Measurements from ENCODE around the gene CFH. TPM values are rescaled to one million over a fixed set of nuclear protein-coding genes. Genes with fewer than 3 reads are reported as not detected.

CFH gene
- total RNA-seq, 2 donors from 2014 or later: not detected

- Histone ChIP-seq H3K4me1 (ENCODE audit: control insufficient read depth, insufficient read depth, low read length) (no peaks in the 10 kb centered on the region), H3K27ac (ENCODE audit: low read depth, low read length) (no peak overlapping the region), H3K36me3 (ENCODE audit: control insufficient read depth, insufficient read depth, low read length) (no peaks in the 10 kb centered on the region), H3K9me3 (ENCODE audit: control insufficient read depth, low read length) (no peaks in the 10 kb centered on the region), H3K27me3 (ENCODE audit: control insufficient read depth, insufficient read depth, low read length, poor library complexity, severe bottlenecking) (no peaks in the 10 kb centered on the region), H3K4me3 (ENCODE audit: low read length) (no peak overlapping the region), H3K9ac (ENCODE audit: extremely low read depth, low read length, poor library complexity, severe bottlenecking) (no peak overlapping the region)
- Mint-ChIP-seq H3K4me3 (no peak overlapping the region), H3K36me3 (ENCODE audit: low read depth) (no peaks in the 10 kb centered on the region), H3K9me3 (peaks cover 6% of the 10 kb centered on the region), H3K27ac (no peak overlapping the region), H3K27me3 (ENCODE audit: insufficient read depth) (no peaks in the 10 kb centered on the region), H3K4me1 (no peaks in the 10 kb centered on the region)
- TF ChIP-seq CTCF (conservative IDR thresholded peaks at IDR 0.05): no peak
- no peak for DNase-seq
These were observed 17.9 kb downstream of the CFH start for GRCh38 chr1:196669693-196670092.

GRCh38 chr1:196674908-196675307, 23.1 kb downstream of the CFH start:
- no peaks in the 10 kb centered on the region for H3K4me1 Mint-ChIP-seq
- H3K27ac Mint-ChIP-seq: no peak overlapping the region
- H3K36me3 ChIP-seq (ENCODE audit: control insufficient read depth, insufficient read depth, low read length): no peaks in the 10 kb centered on the region
- H3K9me3 ChIP-seq (ENCODE audit: control insufficient read depth, low read length): no peaks in the 10 kb centered on the region
- no peaks in the 10 kb centered on the region for H3K36me3 Mint-ChIP-seq (ENCODE audit: low read depth)
- DNase-seq: no peak
- H3K27me3 ChIP-seq (ENCODE audit: control insufficient read depth, insufficient read depth, low read length, poor library complexity, severe bottlenecking): no peaks in the 10 kb centered on the region
- H3K27me3 Mint-ChIP-seq (ENCODE audit: insufficient read depth): no peaks in the 10 kb centered on the region
- H3K4me3 Mint-ChIP-seq: no peak overlapping the region
- H3K4me3 ChIP-seq (ENCODE audit: low read length): no peak overlapping the region
- H3K9ac ChIP-seq (ENCODE audit: extremely low read depth, low read length, poor library complexity, severe bottlenecking): no peak overlapping the region
- no peaks in the 10 kb centered on the region for H3K4me1 ChIP-seq (ENCODE audit: control insufficient read depth, insufficient read depth, low read length)
- no peaks in the 10 kb centered on the region for H3K9me3 Mint-ChIP-seq
- no peak for TF ChIP-seq CTCF (conservative IDR thresholded peaks at IDR 0.05)
- H3K27ac ChIP-seq (ENCODE audit: low read depth, low read length): no peak overlapping the region

GRCh38 chr1:196677781-196678509, 26.1 kb downstream of the CFH start:
- DNase-seq: no peak
- Histone ChIP-seq H3K27ac (ENCODE audit: low read depth, low read length) (no peak overlapping the region), H3K4me1 (ENCODE audit: control insufficient read depth, insufficient read depth, low read length) (no peaks in the 10 kb centered on the region), H3K4me3 (ENCODE audit: low read length) (no peak overlapping the region), H3K36me3 (ENCODE audit: control insufficient read depth, insufficient read depth, low read length) (no peaks in the 10 kb centered on the region), H3K9ac (ENCODE audit: extremely low read depth, low read length, poor library complexity, severe bottlenecking) (no peak overlapping the region), H3K27me3 (ENCODE audit: control insufficient read depth, insufficient read depth, low read length, poor library complexity, severe bottlenecking) (no peaks in the 10 kb centered on the region), H3K9me3 (ENCODE audit: control insufficient read depth, low read length) (no peaks in the 10 kb centered on the region)
- TF ChIP-seq CTCF (conservative IDR thresholded peaks at IDR 0.05): no peak
- Mint-ChIP-seq H3K9me3 (no peaks in the 10 kb centered on the region), H3K4me3 (no peak overlapping the region), H3K36me3 (ENCODE audit: low read depth) (no peaks in the 10 kb centered on the region), H3K27me3 (ENCODE audit: insufficient read depth) (no peaks in the 10 kb centered on the region), H3K4me1 (no peaks in the 10 kb centered on the region), H3K27ac (no peak overlapping the region)
- WGBS, 2 experiments (ENCODE audit: insufficient coverage in 1 of 2, insufficient read length in 1 of 2): 100% methylated on average over 1 to 2 of the region's 2 CpGs

Measured in endodermal cell (in vitro differentiated cells).